H1 (cell line): ENCODE data around the gene PPP2R2C. TPM values are rescaled to one million over a fixed set of nuclear protein-coding genes. Genes with fewer than 3 reads are reported as not detected.

Source experiments
- CTCF ChIA-PET: fragments of 300-600 bp; sonication (Branson Sonifier 250); formaldehyde crosslinking; loops from one replicate; lab custom pipeline; 2021; ENCODE audit not compliant: partially characterized antibody; lab: Charles Lee
- POLR2A ChIA-PET: fragments of 300-600 bp; sonication (Branson Sonifier 250); formaldehyde crosslinking; loops from one replicate; lab custom pipeline; 2021; ENCODE audit warnings: inconsistent platforms; ENCODE audit not compliant: partially characterized antibody; lab: Charles Lee
- DNase-seq, 2 experiments: peaks; one replicate each; pipeline versions ENCODE4 v3.0.0 to v3.0.0-alpha.2; 2010 to 2022; ENCODE audit warnings: low spot score in 2 of 2, low read depth in 1 of 2, mixed read lengths in 1 of 2
- FAIRE-seq: peaks from 2 replicates; lab custom pipeline; 2011; peaks lifted over from hg19 to GRCh38; lab: Jason Lieb, UNC
- H2AFZ ChIP-seq: 2 replicates; pipeline ENCODE4 v1.8.1; 2012; ENCODE audit warnings: low read length, inconsistent platforms
- H2AK5ac ChIP-seq: 2 replicates; pipeline ENCODE4 v1.6.1; 2013; ENCODE audit warnings: low read depth, low read length
- H2BK120ac ChIP-seq: replicated peaks from 2 replicates; pipeline ENCODE3; 2013; ENCODE audit warnings: low read depth, low read length, inconsistent platforms
- H2BK12ac ChIP-seq: 2 replicates; pipeline ENCODE4 v1.6.1; 2013; ENCODE audit warnings: low read depth, low read length
- H2BK15ac ChIP-seq: 2 replicates; pipeline ENCODE4 v1.6.1; 2013; ENCODE audit warnings: low read length
- H2BK20ac ChIP-seq: 2 replicates; pipeline ENCODE4 v1.6.1; 2013; ENCODE audit warnings: low read length
- H2BK5ac ChIP-seq: 2 replicates; pipeline ENCODE4 v1.6.1; 2013; ENCODE audit warnings: low read depth, low read length
- H3K14ac ChIP-seq: 2 replicates; pipeline ENCODE4 v1.6.1; 2013; ENCODE audit warnings: inconsistent platforms; ENCODE audit not compliant: insufficient read length
- H3K18ac ChIP-seq: 2 replicates; pipeline ENCODE4 v1.6.1; 2013; ENCODE audit warnings: low read length; ENCODE audit errors: extremely low read depth
- H3K23ac ChIP-seq: 2 replicates; pipeline ENCODE4 v1.6.1; 2013; ENCODE audit warnings: inconsistent platforms; ENCODE audit not compliant: insufficient read length
- H3K23me2 ChIP-seq: 2 replicates; pipeline ENCODE4 v1.6.1; 2013; ENCODE audit warnings: low read depth, low read length
- H3K27ac ChIP-seq: 2 replicates; pipeline ENCODE4 v1.6.1; 2011; ENCODE audit warnings: low read depth, low read length, inconsistent platforms
- H3K27me3 ChIP-seq, 4 experiments: replicated peaks in 1 of 4; 1 replicate in 1 of 4; 2 replicates in 3 of 4; pipeline versions ENCODE4 v1.6.1 to v1.8.1; 2011 to 2013; ENCODE audit warnings: low read length in 3 of 4, mild to moderate bottlenecking in 3 of 4, inconsistent platforms in 2 of 4, mixed read lengths in 2 of 4, moderate library complexity in 1 of 4; ENCODE audit not compliant: control insufficient read depth in 3 of 4, insufficient read depth in 3 of 4; ENCODE audit errors: extremely low read depth in 1 of 4
- H3K36me3 ChIP-seq, 4 experiments: 2 replicates each; pipeline versions ENCODE4 v1.6.1 to v1.8.1; 2011 to 2013; ENCODE audit warnings: mild to moderate bottlenecking in 4 of 4, low read length in 3 of 4, moderate library complexity in 2 of 4, control low read depth in 1 of 4, inconsistent platforms in 1 of 4; ENCODE audit not compliant: insufficient read depth in 4 of 4, control insufficient read depth in 2 of 4
- H3K4ac ChIP-seq: replicated peaks from 2 replicates; pipeline ENCODE3; 2013; ENCODE audit warnings: low read length, low read depth, mixed read lengths, inconsistent platforms; ENCODE audit not compliant: insufficient read length
- H3K4me1 ChIP-seq, 4 experiments: replicated peaks in 1 of 4; 1 replicate in 1 of 4; 2 replicates in 3 of 4; pipeline versions ENCODE4 v1.6.1 to v1.8.1; 2011 to 2013; ENCODE audit warnings: low read length in 3 of 4, inconsistent platforms in 2 of 4, mixed read lengths in 1 of 4; ENCODE audit not compliant: insufficient read depth in 4 of 4, control insufficient read depth in 3 of 4
- H3K4me2 ChIP-seq, 2 experiments: 2 replicates each; pipeline versions ENCODE4 v1.6.1 to v1.8.1; 2011 to 2013; ENCODE audit warnings: low read depth in 2 of 2, low read length in 2 of 2, control low read depth in 1 of 2, inconsistent platforms in 1 of 2, mild to moderate bottlenecking in 1 of 2; ENCODE audit not compliant: insufficient read depth in 1 of 2
- H3K4me3 ChIP-seq, 4 experiments: fragments of 200-600, 300-600 bp in 1 of 4; sonication (generic), shearing (Covaris generic), sonication (Bioruptor Twin) in 1 of 4; 2 replicates each; pipeline versions ENCODE4 v1.5.1 to v1.8.1; 2011 to 2016; ENCODE audit warnings: low read length in 4 of 4, low read depth in 3 of 4, control low read depth in 2 of 4, inconsistent platforms in 2 of 4, mild to moderate bottlenecking in 2 of 4, mixed read lengths in 1 of 4, moderate library complexity in 1 of 4; ENCODE audit not compliant: insufficient read depth in 2 of 4; ENCODE audit errors: extremely low read depth in 1 of 4
- H3K56ac ChIP-seq: replicated peaks from 2 replicates; pipeline ENCODE3; 2013; ENCODE audit warnings: low read depth, mild to moderate bottlenecking, mixed read lengths, low read length, inconsistent platforms; ENCODE audit not compliant: insufficient read length
- H3K79me1 ChIP-seq: 2 replicates; pipeline ENCODE4 v1.6.1; 2013; ENCODE audit warnings: low read depth, low read length, control low read depth
- H3K79me2 ChIP-seq, 2 experiments: 2 replicates each; pipeline versions ENCODE4 v1.6.1 to v1.8.1; 2012 to 2013; ENCODE audit warnings: low read length in 2 of 2, mild to moderate bottlenecking in 2 of 2, inconsistent platforms in 1 of 2; ENCODE audit not compliant: insufficient read depth in 2 of 2, control insufficient read depth in 1 of 2
- H3K9ac ChIP-seq, 4 experiments: replicated peaks in 1 of 4; 1 replicate in 1 of 4; 2 replicates in 3 of 4; pipeline versions ENCODE4 v1.6.1 to v1.8.1; 2011 to 2013; ENCODE audit warnings: low read depth in 3 of 4, low read length in 3 of 4, control low read depth in 2 of 4, mild to moderate bottlenecking in 2 of 4, moderate library complexity in 2 of 4, inconsistent platforms in 1 of 4; ENCODE audit errors: extremely low read depth in 1 of 4
- H3K9me3 ChIP-seq, 2 experiments: 2 replicates each; pipeline versions ENCODE4 v1.6.1 to v1.8.1; 2012 to 2013; ENCODE audit warnings: mild to moderate bottlenecking in 2 of 2, moderate library complexity in 2 of 2, control low read depth in 1 of 2, inconsistent platforms in 1 of 2, low read depth in 1 of 2, low read length in 1 of 2, mixed read lengths in 1 of 2; ENCODE audit not compliant: insufficient read depth in 2 of 2
- H4K20me1 ChIP-seq, 2 experiments: replicated peaks in 1 of 2; 2 replicates each; pipeline versions ENCODE3 to v1.8.1; 2011 to 2013; ENCODE audit warnings: inconsistent platforms in 2 of 2, low read length in 2 of 2, mild to moderate bottlenecking in 1 of 2; ENCODE audit not compliant: insufficient read depth in 2 of 2, control insufficient read depth in 1 of 2
- H4K5ac ChIP-seq: 2 replicates; pipeline ENCODE4 v1.6.1; 2013; ENCODE audit warnings: low read length, low read depth, mixed read lengths, inconsistent platforms; ENCODE audit not compliant: insufficient read length
- H4K8ac ChIP-seq: 2 replicates; pipeline ENCODE4 v1.8.0; 2013; ENCODE audit warnings: mild to moderate bottlenecking, moderate library complexity, low read length, inconsistent platforms; ENCODE audit not compliant: insufficient read depth; ENCODE audit errors: extremely low read depth
- H4K91ac ChIP-seq: replicated peaks from 2 replicates; pipeline ENCODE3; 2013; ENCODE audit warnings: low read length, mixed read lengths, inconsistent platforms; ENCODE audit not compliant: insufficient read length
- HDAC6 ChIP-seq: IDR thresholded peaks from one replicate; pipeline ENCODE4 v1.7.1; 2012; ENCODE audit warnings: low read depth, mild to moderate bottlenecking, inconsistent platforms, low read length, moderate library complexity
- JUN ChIP-seq: IDR thresholded peaks from 2 replicates; pipeline ENCODE4 v1.6.1; 2011; ENCODE audit warnings: low read depth, mild to moderate bottlenecking, improper control_type of control experiment, low read length
- RNF2 ChIP-seq: fragments of 200-900, 300-1000 bp; sonication (generic); IDR thresholded peaks from 2 replicates; pipeline ENCODE4 v1.7.1; 2016; ENCODE audit warnings: borderline replicate concordance, low read depth, mild to moderate bottlenecking, antibody characterized with exemption, low read length; ENCODE audit not compliant: poor library complexity, severe bottlenecking; ENCODE audit errors: missing control alignments
- TCF12 ChIP-seq: IDR thresholded peaks from 2 replicates; pipeline ENCODE4 v1.6.1; 2011; ENCODE audit warnings: low read depth, mild to moderate bottlenecking, low read length
- WGBS, 2 experiments: shearing (Covaris generic) in 1 of 2; methylation state at CpG; one replicate each; pipeline versions ENCODE4 v1.1.6 to v1.1.7; 2013 to 2015; ENCODE audit warnings: low lambda C conversion rate in 2 of 2, mixed read lengths in 2 of 2, inconsistent platforms in 1 of 2, low coverage in 1 of 2, missing lambda C conversion rate in 1 of 2; ENCODE audit not compliant: insufficient replicate concordance in 2 of 2, insufficient coverage in 1 of 2, insufficient read length in 1 of 2; ENCODE audit errors: extremely low coverage in 1 of 2, missing lambda C conversion rate in 1 of 2; 5-methylcytosine and 5-hydroxymethylcytosine counted together
- polyA plus RNA-seq, 7 experiments: library from polyadenylated mRNA; depleted of rRNA in 3 of 7; stranded (reverse) in 5 of 7; unstranded in 2 of 7; fragments of >200 nt in 5 of 7; fragments of 200-250 nt in 2 of 7; gene quantifications; 1 replicate in 5 of 7; 2 replicates in 1 of 7; 4 replicates in 1 of 7; pipeline versions ENCODE4 v1.2.1 to v1.2.3, GENCODE V29; 2011 to 2013; ENCODE audit warnings: missing spikeins in 2 of 7, mixed read lengths in 2 of 7
- total RNA-seq: library from RNA; stranded (reverse); fragmentation: NEBNext Ultra II Directional; extraction: Animal tissue kit (Norgen Biotek cat#: 25700); gene quantifications from 2 replicates; pipeline ENCODE4 v1.2.1, GENCODE V29; 2021

The PPP2R2C gene
- total and polyA plus RNA-seq, 2 of the 8 experiments (the other 6 are each of a cell fraction or from before 2014, with no cell fraction given) = 6.4 TPM

- H3K27ac ChIP-seq = no peak overlapping the region
- 92% methylated on average over 21 of the region's 21 CpGs; no CpG with 5 or more reads in 1 of the 2 experiments for WGBS, 2 experiments
- no peak overlapping the region for H3K23ac ChIP-seq
- no peak overlapping the region for H3K56ac ChIP-seq
- H3K9ac ChIP-seq = no peak overlapping the region
- DNase-seq = no peak
- H3K14ac ChIP-seq = no peak overlapping the region
- no peak for FAIRE-seq
- H2BK12ac ChIP-seq = no peak overlapping the region
- peaks cover 0 to 22% of the 10 kb centered on the region in 2 experiments for H4K20me1 ChIP-seq
- no peak overlapping the region for H3K4me3 ChIP-seq
- H3K4me2 ChIP-seq = no peak overlapping the region
- H3K18ac ChIP-seq = no peak overlapping the region
- H2BK20ac ChIP-seq = no peak overlapping the region
- H3K4ac ChIP-seq = no peak overlapping the region
- peaks cover 0 to 6% of the 10 kb centered on the region in 2 experiments; a peak in 1 of 4 replicates for H3K79me2 ChIP-seq
- peaks cover 0 to 8% (median 4%) of the 10 kb centered on the region in 4 experiments; a peak in 5 of 7 replicates for H3K4me1 ChIP-seq
- ChIA-PET CTCF (interaction anchor here (17.6 to 37.7 kb wide), 2 partner anchors 23 to 48 kb away, joined by 263 to 908 read pairs; no protein-coding TSS in a partner anchor), POLR2A (no interaction called here)
- no peak overlapping the region for H4K5ac ChIP-seq
- no peak overlapping the region for H2BK15ac ChIP-seq
- H2AK5ac ChIP-seq = no peak overlapping the region
- no peak for TF ChIP-seq TCF12
- TF ChIP-seq RNF2 = no peak
- TF ChIP-seq HDAC6 = no peak
- no peak for TF ChIP-seq JUN
- H2AFZ ChIP-seq = no peak overlapping the region
- no peaks in the 10 kb centered on the region for H3K27me3 ChIP-seq
- no peaks in the 10 kb centered on the region; the same call in 1 of the 2 replicates for H3K79me1 ChIP-seq
- H3K36me3 ChIP-seq = peaks cover 2 to 5% (median 3%) of the 10 kb centered on the region in 4 experiments; a peak in 3 of 8 replicates
- H3K9me3 ChIP-seq = no peaks in the 10 kb centered on the region
- H4K8ac ChIP-seq = 0 out of 2 replicates have a peak overlapping the region, but pooled peaks have one; percentile 5
- no peak overlapping the region for H2BK120ac ChIP-seq
- H4K91ac ChIP-seq = no peak overlapping the region
- no peak overlapping the region for H2BK5ac ChIP-seq
- H3K23me2 ChIP-seq = no peaks in the 10 kb centered on the region
Measured at GRCh38 chr4:6277935-6278800, 194.2 kb downstream of the PPP2R2C start.
